Thoracic aorta (tissue), 2 donors: ENCODE data around the gene TIGD3. TPM values are rescaled to one million over a fixed set of nuclear protein-coding genes. Genes with fewer than 3 reads are reported as not detected.
A peak's percentile ranks its signal among the peaks of the same experiment; 100 is the strongest.

Experiments
- ATAC-seq: fragments of 150-250 bp; one replicate; pipeline ENCODE4 v1.8.0; 2017; ENCODE audit warnings: low read depth; ENCODE audit not compliant: insufficient number of reproducible peaks, low FRiP score
- DNase-seq: peaks from one replicate; pipeline ENCODE4 v3.0.0-alpha.2; 2020; ENCODE audit warnings: low spot score
- H3K27ac ChIP-seq, 2 donors: fragments of 200-600 bp; sonication (generic); 1 replicate in 1 of 2; 2 replicates in 1 of 2; pipeline ENCODE4 v1.5.1; 2016; ENCODE audit warnings: mild to moderate bottlenecking in 2 of 2, moderate library complexity in 2 of 2
- H3K27me3 ChIP-seq: fragments of 200-600 bp; sonication (generic); replicated peaks from 2 replicates; pipeline ENCODE4 v1.6.0; 2016; ENCODE audit warnings: mild to moderate bottlenecking; ENCODE audit not compliant: insufficient read depth
- H3K36me3 ChIP-seq: fragments of 200-600 bp; sonication (generic); one replicate; pipeline ENCODE4 v1.5.1; 2016
- H3K4me1 ChIP-seq, 2 donors: fragments of 200-600 bp; sonication (generic); 1 replicate in 1 of 2; 2 replicates in 1 of 2; pipeline versions ENCODE4 v1.5.1 to v1.6.0; 2016; ENCODE audit warnings: low read depth in 2 of 2, mild to moderate bottlenecking in 1 of 2; ENCODE audit not compliant: control insufficient read depth in 1 of 2
- H3K4me3 ChIP-seq: fragments of 200-600 bp; sonication (generic); 2 replicates; pipeline ENCODE4 v1.5.1; 2016; ENCODE audit warnings: mild to moderate bottlenecking
- H3K9me3 ChIP-seq: fragments of 200-600 bp; sonication (generic); 2 replicates; pipeline ENCODE4 v1.5.1; 2016
- total RNA-seq, 2 donors: library from RNA; depleted of rRNA; stranded (reverse); fragments of >200 nt; gene quantifications; one replicate each; pipeline versions ENCODE4 v1.1.0 to v1.2.3, GENCODE V29; 2016
- TF ChIP-seq, protein P1 (sequence below): fragments of 200-600 bp; sonication (generic); IDR thresholded peaks from one replicate; pipeline ENCODE4 v1.5.1; 2019; ENCODE audit warnings: antibody characterized with exemption

The TIGD3 gene
- total RNA-seq, 2 donors from 2014 or later: not detected

DNA sequence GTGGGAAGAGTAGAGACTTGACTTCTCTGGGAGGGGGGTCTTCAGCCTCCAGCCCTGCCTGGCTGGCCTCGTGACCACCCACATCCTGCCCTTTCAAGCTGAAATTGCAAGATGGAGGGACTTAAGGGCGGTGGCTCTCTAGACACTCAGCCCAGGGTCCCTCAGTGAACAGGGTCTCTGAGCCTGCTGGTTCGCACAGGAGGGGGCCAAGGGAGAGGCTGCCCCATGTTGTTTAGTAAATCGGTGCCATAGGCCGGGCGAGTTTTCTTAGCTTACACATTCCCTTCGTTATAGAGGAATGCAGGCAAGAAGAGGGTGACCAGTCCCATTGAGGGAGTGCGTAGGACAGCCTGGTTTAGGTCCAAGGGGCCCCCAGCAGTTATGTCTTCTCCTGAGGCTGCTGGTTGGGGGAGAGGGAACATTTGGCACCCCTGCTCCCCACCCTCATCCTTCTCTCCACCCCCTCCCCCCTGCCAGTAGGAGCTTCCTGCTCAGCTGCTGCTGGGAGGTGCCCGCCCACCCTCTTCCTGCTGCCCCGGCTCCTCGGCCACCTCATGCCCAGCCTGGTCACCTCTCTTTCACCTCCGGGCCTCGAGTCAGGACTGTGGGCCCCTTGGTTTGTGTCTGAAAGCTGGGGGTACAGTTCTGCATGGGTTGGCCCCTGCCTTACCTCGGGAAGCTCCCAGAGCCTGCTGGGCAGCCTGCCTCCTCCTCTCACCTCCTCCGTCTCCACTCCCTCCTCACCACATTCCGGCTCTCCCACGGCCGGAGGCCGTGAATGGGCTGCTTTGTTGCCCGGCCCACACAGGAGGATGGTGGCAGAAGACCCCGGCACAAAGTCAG is 35.8 kb downstream of the TIGD3 start:
- Histone ChIP-seq H3K4me3 (peak overlapping the region; percentile 51), H3K4me1 (peaks cover 19 to 53% of the 10 kb centered on the region in 2 donors), H3K27ac (peak overlapping the region; percentile 47 to 61), H3K9me3 (no peaks in the 10 kb centered on the region), H3K27me3 (no peaks in the 10 kb centered on the region), H3K36me3 (peaks cover 11% of the 10 kb centered on the region)
- TF ChIP-seq, protein P1, sequence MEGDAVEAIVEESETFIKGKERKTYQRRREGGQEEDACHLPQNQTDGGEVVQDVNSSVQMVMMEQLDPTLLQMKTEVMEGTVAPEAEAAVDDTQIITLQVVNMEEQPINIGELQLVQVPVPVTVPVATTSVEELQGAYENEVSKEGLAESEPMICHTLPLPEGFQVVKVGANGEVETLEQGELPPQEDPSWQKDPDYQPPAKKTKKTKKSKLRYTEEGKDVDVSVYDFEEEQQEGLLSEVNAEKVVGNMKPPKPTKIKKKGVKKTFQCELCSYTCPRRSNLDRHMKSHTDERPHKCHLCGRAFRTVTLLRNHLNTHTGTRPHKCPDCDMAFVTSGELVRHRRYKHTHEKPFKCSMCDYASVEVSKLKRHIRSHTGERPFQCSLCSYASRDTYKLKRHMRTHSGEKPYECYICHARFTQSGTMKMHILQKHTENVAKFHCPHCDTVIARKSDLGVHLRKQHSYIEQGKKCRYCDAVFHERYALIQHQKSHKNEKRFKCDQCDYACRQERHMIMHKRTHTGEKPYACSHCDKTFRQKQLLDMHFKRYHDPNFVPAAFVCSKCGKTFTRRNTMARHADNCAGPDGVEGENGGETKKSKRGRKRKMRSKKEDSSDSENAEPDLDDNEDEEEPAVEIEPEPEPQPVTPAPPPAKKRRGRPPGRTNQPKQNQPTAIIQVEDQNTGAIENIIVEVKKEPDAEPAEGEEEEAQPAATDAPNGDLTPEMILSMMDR: no peak
- DNase-seq (no peak), ATAC-seq (no peak)

DNA sequence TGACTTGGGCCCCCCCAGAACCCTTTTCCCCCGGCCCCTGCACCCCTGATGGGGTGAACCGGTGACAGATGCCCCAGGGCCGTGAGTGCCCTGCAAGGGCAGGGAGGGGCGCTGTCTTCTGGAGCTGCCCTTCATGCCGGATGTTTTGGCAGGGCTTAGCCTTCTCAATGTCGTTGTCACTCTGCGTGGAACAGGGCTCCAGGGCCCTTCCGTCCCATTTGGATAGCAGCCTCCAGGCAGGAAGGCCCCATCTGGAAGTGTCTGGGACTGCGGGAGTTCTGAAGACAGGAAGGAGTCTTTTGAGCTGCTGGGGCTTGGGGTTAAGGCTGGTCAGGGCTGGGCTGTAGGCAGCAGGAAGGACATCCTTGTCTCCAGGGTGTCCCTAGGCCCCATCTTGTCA is 36.4 kb downstream of the TIGD3 start:
- TF ChIP-seq, protein P1: no peak
- no peak for ATAC-seq
- Histone ChIP-seq H3K36me3 (peaks cover 17% of the 10 kb centered on the region), H3K27ac (peak overlapping the region; percentile 47 to 61), H3K4me1 (peaks cover 19 to 51% of the 10 kb centered on the region in 2 donors), H3K9me3 (no peaks in the 10 kb centered on the region), H3K4me3 (peak overlapping the region; percentile 51), H3K27me3 (no peaks in the 10 kb centered on the region)
- DNase-seq: no peak

DNA sequence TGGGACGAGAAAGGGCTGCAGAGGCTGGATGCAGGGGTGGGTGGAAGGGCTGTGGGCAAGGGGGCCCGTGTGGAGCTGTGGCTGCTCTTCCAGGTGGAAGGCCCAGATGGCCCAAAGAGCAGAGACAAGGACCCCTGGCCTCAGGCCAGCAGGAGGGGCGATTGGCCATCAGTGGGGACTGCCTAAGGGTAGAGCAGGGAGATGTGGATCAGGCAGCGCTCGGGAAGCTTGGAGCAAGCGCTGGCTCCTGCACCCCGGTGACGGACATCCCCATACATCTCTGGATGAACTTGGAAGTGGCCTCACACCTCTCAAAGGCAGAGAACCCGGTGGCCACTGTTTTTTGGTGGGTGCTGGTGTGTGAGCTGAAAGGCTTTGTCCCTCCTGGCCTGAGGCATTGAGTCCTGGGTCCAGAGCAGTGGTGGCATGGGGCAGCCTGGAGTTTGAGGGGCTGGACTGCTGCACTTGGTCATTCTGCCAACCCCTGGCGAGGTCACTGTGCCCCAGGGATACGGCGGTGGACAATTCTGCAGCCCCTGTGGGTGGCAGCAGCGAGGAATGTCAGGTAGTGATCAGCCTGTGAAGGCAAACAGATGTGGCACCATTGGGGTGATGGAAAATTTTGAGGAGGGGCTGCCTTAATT is 37.8 kb downstream of the TIGD3 start:
- H3K27me3 ChIP-seq: no peaks in the 10 kb centered on the region
- H3K27ac ChIP-seq: no peak overlapping the region
- H3K4me1 ChIP-seq: peaks cover 16 to 46% of the 10 kb centered on the region in 2 donors
- H3K9me3 ChIP-seq: no peaks in the 10 kb centered on the region
- TF ChIP-seq, protein P1: no peak
- no peak overlapping the region for H3K4me3 ChIP-seq
- peaks cover 22% of the 10 kb centered on the region for H3K36me3 ChIP-seq
- ATAC-seq (no peak), DNase-seq (no peak)

DNA sequence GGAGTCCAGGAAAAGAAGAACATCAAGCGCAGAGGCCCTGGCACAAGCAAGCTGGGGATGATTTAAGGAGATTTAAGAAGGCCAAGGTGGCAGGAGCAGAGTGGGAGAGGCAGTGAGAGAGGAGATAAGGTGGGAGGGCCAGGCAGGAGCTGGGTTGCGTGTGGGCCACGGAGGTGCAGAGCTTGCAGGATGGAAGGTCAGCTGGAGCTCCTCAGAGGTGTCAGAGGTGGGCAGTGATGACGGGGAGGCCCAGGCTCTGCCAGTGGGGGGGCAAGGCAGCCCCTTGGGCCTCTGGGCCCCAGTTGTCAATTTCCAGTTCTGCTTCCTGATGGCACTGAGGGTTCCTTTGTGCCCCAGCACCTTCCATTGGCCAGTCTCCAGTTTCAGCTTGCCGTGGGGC is 38.3 kb downstream of the TIGD3 start:
- Histone ChIP-seq H3K4me1 (peaks cover 11 to 40% of the 10 kb centered on the region in 2 donors), H3K27me3 (no peaks in the 10 kb centered on the region), H3K27ac (no peak overlapping the region), H3K36me3 (peaks cover 26% of the 10 kb centered on the region), H3K4me3 (no peak overlapping the region), H3K9me3 (no peaks in the 10 kb centered on the region)
- no peak for DNase-seq
- TF ChIP-seq, protein P1: no peak
- ATAC-seq: no peak

DNA sequence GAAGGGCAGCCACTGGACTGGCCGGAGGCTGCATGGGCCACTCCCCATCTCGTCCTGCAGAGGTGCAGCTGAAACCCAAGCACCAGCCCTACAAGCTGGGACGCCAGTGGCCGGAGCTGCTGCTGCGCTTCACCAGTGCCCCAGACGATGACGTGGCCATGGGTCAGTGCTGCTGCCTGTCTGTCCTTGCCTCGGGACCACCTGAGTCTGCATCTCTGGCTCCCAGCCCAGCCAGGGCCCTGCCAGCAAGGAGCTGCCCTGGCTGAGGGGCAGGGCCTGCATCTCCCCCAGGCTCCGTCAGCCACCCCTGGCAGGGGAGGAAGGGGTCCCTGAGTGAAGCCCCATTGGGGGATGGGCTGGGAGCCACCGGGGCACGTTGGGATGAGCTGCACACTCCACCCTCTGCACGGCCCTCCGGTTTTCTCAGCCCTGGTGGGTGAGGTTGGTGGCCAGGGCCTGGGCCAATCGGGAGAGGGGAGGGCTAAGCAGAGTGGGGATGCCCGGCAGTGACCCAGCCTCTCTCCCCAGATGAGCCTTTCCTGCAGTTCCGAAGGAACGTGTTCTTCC is 39.0 kb downstream of the TIGD3 start:
- TF ChIP-seq, protein P1: no peak
- DNase-seq (no peak), ATAC-seq (no peak)
- H3K27me3 ChIP-seq: no peaks in the 10 kb centered on the region
- peaks cover 33% of the 10 kb centered on the region for H3K36me3 ChIP-seq
- H3K27ac ChIP-seq: no peak overlapping the region
- H3K9me3 ChIP-seq: no peaks in the 10 kb centered on the region
- H3K4me1 ChIP-seq: peaks cover 5 to 33% of the 10 kb centered on the region in 2 donors
- no peak overlapping the region for H3K4me3 ChIP-seq
